Vagina (tissue), 2 donors: ENCODE data around the gene DNASE1L2. TPM values are rescaled to one million over a fixed set of nuclear protein-coding genes. Genes with fewer than 3 reads are reported as not detected.
A peak's percentile ranks its signal among the peaks of the same experiment; 100 is the strongest.

Experiments used
- DNase-seq, 2 donors: peaks; one replicate each; pipeline ENCODE4 v3.0.0-alpha.2; 2017; ENCODE audit errors: extremely low spot score in 2 of 2
- H3K27ac ChIP-seq: fragments of 200-600 bp; sonication (generic); one replicate; pipeline ENCODE4 v1.5.1; 2019
- H3K27me3 ChIP-seq: fragments of 200-600 bp; sonication (generic); one replicate; pipeline ENCODE4 v1.5.1; 2019
- H3K36me3 ChIP-seq, 2 donors: fragments of 200-600 bp; sonication (generic); one replicate each; pipeline ENCODE4 v1.5.1; 2017 to 2019
- H3K4me1 ChIP-seq: fragments of 200-600 bp; sonication (generic); one replicate; pipeline ENCODE4 v1.5.1; 2019
- H3K4me3 ChIP-seq, 2 donors: fragments of 200-600 bp; sonication (generic); 1 replicate in 1 of 2; 2 replicates in 1 of 2; pipeline ENCODE4 v1.5.1; 2016 to 2019
- H3K9me3 ChIP-seq: fragments of 200-600 bp; sonication (generic); one replicate; pipeline ENCODE4 v1.5.1; 2019
- POLR2A ChIP-seq, 2 donors: fragments of 450-650 bp; IDR thresholded peaks; one replicate each; pipeline ENCODE4 v1.6.1; 2017; ENCODE audit warnings: antibody characterized with exemption in 2 of 2, mild to moderate bottlenecking in 2 of 2, moderate library complexity in 2 of 2
- POLR2AphosphoS5 ChIP-seq, 2 donors: sonication (generic); formaldehyde crosslinking; IDR thresholded peaks; one replicate each; pipeline ENCODE4 v1.9.0; 2017; ENCODE audit warnings: antibody characterized with exemption in 2 of 2, mild to moderate bottlenecking in 2 of 2, low read depth in 1 of 2; ENCODE audit not compliant: insufficient read depth in 1 of 2
- intact Hi-C: fragments of 100-400 bp; cut with DNase I; formaldehyde crosslinking; loops from one replicate; pipeline ENCODE4 v1.15.1; 2023
- total RNA-seq: library from RNA; depleted of rRNA; stranded (reverse); fragments of >200 nt; gene quantifications from one replicate; pipeline ENCODE4 v1.2.3, GENCODE V29; 2016
- TF ChIP-seq, protein P1 (sequence below), 3 experiments: fragments of 450-650 bp in 2 of 3; fragments of 200-600 bp in 1 of 3; sonication (generic) in 1 of 3; IDR thresholded peaks; one replicate each; pipeline ENCODE4 v1.5.1; 2017 to 2019; ENCODE audit warnings: antibody characterized with exemption in 3 of 3, mild to moderate bottlenecking in 2 of 3, moderate library complexity in 2 of 3

The DNASE1L2 gene
- total RNA-seq, 1 donor from 2014 or later: 0.74 TPM

DNA sequence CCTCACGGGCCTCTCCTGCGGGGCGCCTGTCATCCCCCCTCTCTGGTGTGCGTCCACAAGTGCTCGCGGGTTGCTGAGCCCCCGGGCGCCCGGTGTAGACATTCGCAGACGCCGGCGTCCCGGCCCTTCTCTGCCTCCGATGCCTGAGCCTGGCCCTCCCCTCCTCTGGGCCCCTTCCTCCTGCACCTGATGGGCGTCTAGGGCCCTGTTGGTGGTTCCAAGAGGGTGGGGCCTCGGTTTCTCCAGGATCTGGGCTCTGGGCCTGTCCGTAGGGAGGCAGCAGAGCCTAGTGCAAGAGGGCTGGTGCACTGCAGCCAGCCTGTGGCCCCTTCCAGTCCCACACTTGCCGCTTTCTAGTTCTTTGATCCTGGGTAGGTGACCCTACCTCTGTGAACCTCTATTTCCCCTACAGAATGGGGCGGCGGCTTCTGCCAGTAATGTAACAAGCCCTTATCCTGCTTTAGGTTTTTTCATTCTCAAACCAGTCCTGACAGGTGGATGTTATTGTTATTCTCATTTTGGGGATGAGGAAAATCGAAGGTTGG, 12.2 kb upstream of the DNASE1L2 start:
- H3K27me3 ChIP-seq: no peaks in the 10 kb centered on the region
- H3K36me3 ChIP-seq: peaks cover 0 to 6% of the 10 kb centered on the region in 2 donors
- TF ChIP-seq POLR2A (IDR thresholded peaks at IDR 0.05) (no peak), POLR2AphosphoS5 (IDR thresholded peaks at IDR 0.05; ENCODE audit: insufficient read depth in 1 of 2, low read depth in 1 of 2) (no peak)
- TF ChIP-seq, protein P1, sequence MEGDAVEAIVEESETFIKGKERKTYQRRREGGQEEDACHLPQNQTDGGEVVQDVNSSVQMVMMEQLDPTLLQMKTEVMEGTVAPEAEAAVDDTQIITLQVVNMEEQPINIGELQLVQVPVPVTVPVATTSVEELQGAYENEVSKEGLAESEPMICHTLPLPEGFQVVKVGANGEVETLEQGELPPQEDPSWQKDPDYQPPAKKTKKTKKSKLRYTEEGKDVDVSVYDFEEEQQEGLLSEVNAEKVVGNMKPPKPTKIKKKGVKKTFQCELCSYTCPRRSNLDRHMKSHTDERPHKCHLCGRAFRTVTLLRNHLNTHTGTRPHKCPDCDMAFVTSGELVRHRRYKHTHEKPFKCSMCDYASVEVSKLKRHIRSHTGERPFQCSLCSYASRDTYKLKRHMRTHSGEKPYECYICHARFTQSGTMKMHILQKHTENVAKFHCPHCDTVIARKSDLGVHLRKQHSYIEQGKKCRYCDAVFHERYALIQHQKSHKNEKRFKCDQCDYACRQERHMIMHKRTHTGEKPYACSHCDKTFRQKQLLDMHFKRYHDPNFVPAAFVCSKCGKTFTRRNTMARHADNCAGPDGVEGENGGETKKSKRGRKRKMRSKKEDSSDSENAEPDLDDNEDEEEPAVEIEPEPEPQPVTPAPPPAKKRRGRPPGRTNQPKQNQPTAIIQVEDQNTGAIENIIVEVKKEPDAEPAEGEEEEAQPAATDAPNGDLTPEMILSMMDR (IDR thresholded peaks at IDR 0.05): no peak
- no peak for DNase-seq
- peak overlapping the region; percentile 82 to 99 for H3K4me3 ChIP-seq
- intact Hi-C loops: no loop called here
- H3K9me3 ChIP-seq: no peaks in the 10 kb centered on the region
- H3K27ac ChIP-seq: peak overlapping the region; percentile 89
- peaks cover 31% of the 10 kb centered on the region for H3K4me1 ChIP-seq

DNA sequence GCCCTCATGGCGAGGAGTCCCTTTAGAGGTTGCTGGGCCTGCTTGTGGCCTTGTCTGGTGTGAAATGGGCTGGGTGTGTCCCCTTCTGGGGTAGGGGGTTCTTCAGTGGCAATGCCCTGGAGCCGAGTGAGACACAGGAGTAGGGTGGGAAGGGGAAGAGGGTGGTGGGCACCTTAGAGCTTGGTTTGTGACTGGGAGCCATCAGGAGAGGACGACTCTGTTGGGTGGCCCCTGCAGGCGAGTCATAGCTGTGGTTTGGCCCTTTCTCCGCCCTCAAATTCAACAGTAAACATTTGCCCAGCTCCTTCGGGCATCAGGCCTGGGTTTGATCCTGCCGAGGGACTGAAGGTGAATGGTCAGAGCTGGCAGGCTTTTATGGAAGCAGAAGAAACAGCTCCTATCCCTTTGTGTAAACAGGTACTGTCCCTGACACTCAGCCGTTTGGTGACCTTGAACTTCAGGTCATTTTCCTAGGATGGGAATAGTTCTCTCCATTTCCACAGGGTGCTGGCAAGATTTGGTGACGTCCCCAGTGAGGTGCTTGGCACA, 9.9 kb upstream of the DNASE1L2 start:
- intact Hi-C loops: no loop called here
- TF ChIP-seq, protein P1 (IDR thresholded peaks at IDR 0.05): no peak
- TF ChIP-seq POLR2A (IDR thresholded peaks at IDR 0.05): no peak
- no peak for TF ChIP-seq POLR2AphosphoS5 (IDR thresholded peaks at IDR 0.05; ENCODE audit: insufficient read depth in 1 of 2, low read depth in 1 of 2)
- Histone ChIP-seq H3K36me3 (peaks cover 0 to 24% of the 10 kb centered on the region in 2 donors), H3K27ac (no peak overlapping the region), H3K4me3 (no peak overlapping the region), H3K4me1 (peaks cover 41% of the 10 kb centered on the region), H3K27me3 (no peaks in the 10 kb centered on the region), H3K9me3 (no peaks in the 10 kb centered on the region)
- DNase-seq: no peak

DNA sequence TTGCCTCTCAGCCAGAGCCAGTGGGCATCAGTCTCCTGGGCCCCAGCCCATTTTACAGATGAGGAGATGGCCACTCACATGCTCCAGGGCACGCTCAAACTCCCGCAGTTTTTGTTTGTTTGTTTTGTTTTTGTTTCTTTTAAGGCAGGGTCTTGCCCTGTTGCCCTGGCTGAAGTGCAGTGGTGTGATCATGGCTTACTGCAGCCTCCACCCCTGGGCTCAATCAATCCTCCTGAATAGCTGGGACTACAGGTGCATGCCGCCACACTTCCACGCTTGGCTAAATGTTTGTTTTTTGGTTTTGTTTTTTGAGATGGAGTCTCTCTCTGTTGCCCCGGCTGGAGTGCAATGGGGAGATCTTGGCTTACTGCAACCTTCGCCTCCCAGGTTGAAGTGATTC, 9.3 kb upstream of the DNASE1L2 start:
- Histone ChIP-seq H3K4me3 (no peak overlapping the region), H3K27me3 (no peaks in the 10 kb centered on the region), H3K36me3 (peaks cover 0 to 30% of the 10 kb centered on the region in 2 donors), H3K27ac (no peak overlapping the region), H3K4me1 (peaks cover 47% of the 10 kb centered on the region), H3K9me3 (no peaks in the 10 kb centered on the region)
- intact Hi-C loops: no loop called here
- TF ChIP-seq, protein P1 (IDR thresholded peaks at IDR 0.05): no peak
- no peak for TF ChIP-seq POLR2AphosphoS5 (IDR thresholded peaks at IDR 0.05; ENCODE audit: insufficient read depth in 1 of 2, low read depth in 1 of 2)
- TF ChIP-seq POLR2A (IDR thresholded peaks at IDR 0.05): no peak
- no peak for DNase-seq

DNA sequence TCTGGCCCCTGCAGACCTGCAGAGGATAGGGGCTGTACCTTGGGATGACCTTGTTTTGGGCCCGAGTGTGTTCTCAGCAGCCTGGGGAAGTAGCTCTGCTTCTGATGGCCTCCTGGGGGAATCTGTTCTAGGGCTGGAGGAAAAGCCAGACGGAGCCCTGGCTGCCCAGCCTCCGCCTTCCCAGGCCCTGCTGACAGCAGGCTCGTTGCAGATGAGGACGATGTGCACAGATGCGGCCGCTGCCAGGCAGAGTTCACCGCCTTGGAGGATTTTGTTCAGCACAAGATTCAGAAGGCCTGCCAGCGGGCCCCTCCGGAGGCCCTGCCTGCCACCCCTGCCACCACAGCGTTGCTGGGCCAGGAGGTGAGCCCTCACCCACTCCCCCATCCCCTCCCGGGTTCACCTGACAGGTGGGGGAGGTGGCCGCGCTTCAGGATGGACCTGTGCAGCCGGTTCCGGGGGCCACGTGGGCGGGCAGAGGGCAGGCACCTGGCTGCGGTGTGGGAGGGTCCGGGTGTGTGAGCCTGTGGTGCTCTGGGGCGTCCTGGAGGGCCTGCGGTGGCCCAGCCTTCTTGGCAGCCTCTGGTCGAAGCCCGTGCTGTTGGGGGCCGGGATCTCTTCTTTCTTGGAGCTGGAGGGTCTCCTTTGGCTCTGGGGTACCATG, 8.0 kb upstream of the DNASE1L2 start:
- DNase-seq: no peak
- no peak overlapping the region for H3K4me3 ChIP-seq
- H3K4me1 ChIP-seq: peaks cover 43% of the 10 kb centered on the region
- H3K9me3 ChIP-seq: no peaks in the 10 kb centered on the region
- intact Hi-C loops: no loop called here
- H3K27me3 ChIP-seq: no peaks in the 10 kb centered on the region
- no peak overlapping the region for H3K27ac ChIP-seq
- H3K36me3 ChIP-seq: peaks cover 0 to 43% of the 10 kb centered on the region in 2 donors
- TF ChIP-seq, protein P1 (IDR thresholded peaks at IDR 0.05): no peak
- no peak for TF ChIP-seq POLR2AphosphoS5 (IDR thresholded peaks at IDR 0.05; ENCODE audit: insufficient read depth in 1 of 2, low read depth in 1 of 2)
- TF ChIP-seq POLR2A (IDR thresholded peaks at IDR 0.05): no peak

DNA sequence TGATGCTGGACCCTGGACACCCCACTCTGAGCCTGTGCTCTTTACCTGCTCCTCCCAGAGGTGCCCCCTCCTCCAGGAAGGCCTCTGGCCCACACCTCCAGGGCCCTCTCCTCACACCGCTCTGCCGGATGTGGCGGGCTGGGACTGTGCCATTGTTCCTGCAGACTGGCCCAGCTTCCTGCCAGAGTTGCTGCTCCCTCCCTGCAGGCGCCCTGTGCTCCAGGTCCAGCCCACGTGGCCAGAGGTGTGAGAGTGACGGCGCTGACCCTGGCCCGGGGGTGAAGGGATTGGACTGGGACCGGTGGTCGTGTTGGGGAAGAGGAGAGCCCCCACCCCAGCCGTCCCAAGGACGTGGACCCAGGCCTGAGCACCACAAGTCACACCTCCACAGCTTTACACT, 7.2 kb upstream of the DNASE1L2 start:
- no peak overlapping the region for H3K4me3 ChIP-seq
- intact Hi-C loops: no loop called here
- no peak overlapping the region for H3K27ac ChIP-seq
- no peak for DNase-seq
- no peaks in the 10 kb centered on the region for H3K27me3 ChIP-seq
- H3K36me3 ChIP-seq: peaks cover 0 to 51% of the 10 kb centered on the region in 2 donors
- H3K4me1 ChIP-seq: peaks cover 42% of the 10 kb centered on the region
- no peaks in the 10 kb centered on the region for H3K9me3 ChIP-seq
- TF ChIP-seq, protein P1 (IDR thresholded peaks at IDR 0.05): no peak
- no peak for TF ChIP-seq POLR2AphosphoS5 (IDR thresholded peaks at IDR 0.05; ENCODE audit: insufficient read depth in 1 of 2, low read depth in 1 of 2)
- TF ChIP-seq POLR2A (IDR thresholded peaks at IDR 0.05): no peak
